HG03095 (cell line): ENCODE results near the gene ZC3H12D.
"Not testable (repeated sequence)": the region's sequence is repeated elsewhere in the genome, so short reads cannot be mapped to it uniquely, and the experiment has no call there.

ENCODE experiments used
- ATAC-seq: cut with Tn5 transposase; IDR thresholded peaks from one replicate; pipeline ENCODE4 v1.9.1; 2021; ENCODE audit warnings: moderate library complexity; ENCODE audit not compliant: unreplicated experiment

ZC3H12D gene

GRCh38 chr6:149460249-149460648 is 24.6 kb downstream of the ZC3H12D start:
- not testable (repeated sequence) for ATAC-seq

- no peak for ATAC-seq
Observed at GRCh38 chr6:149459761-149460160, 25.1 kb downstream of the ZC3H12D start.

GRCh38 chr6:149458806-149459205 is 26.0 kb downstream of the ZC3H12D start:
- ATAC-seq, result no peak

- no peak for ATAC-seq
Observed at GRCh38 chr6:149458196-149458595, 26.6 kb downstream of the ZC3H12D start.

- ATAC-seq, result no peak
Observed at GRCh38 chr6:149457316-149457884, 27.4 kb downstream of the ZC3H12D start.

GRCh38 chr6:149456311-149457021 is 28.3 kb downstream of the ZC3H12D start:
- no peak for ATAC-seq

- no peak for ATAC-seq
Observed at GRCh38 chr6:149455031-149455732, 29.6 kb downstream of the ZC3H12D start.

GRCh38 chr6:149454346-149454848 is 30.4 kb downstream of the ZC3H12D start:
- no peak for ATAC-seq

- ATAC-seq, result no peak
Observed at GRCh38 chr6:149453597-149454345, 31.0 kb downstream of the ZC3H12D start.

GRCh38 chr6:149452037-149452939 is 32.5 kb downstream of the ZC3H12D start:
- no peak for ATAC-seq

- no peak for ATAC-seq
Observed at GRCh38 chr6:149451376-149452036, 33.3 kb downstream of the ZC3H12D start.

- ATAC-seq, result no peak
Observed at GRCh38 chr6:149450679-149451375, 34.0 kb downstream of the ZC3H12D start.

- no peak for ATAC-seq
Observed at GRCh38 chr6:149449831-149450678, 34.8 kb downstream of the ZC3H12D start.

- ATAC-seq, result no peak
Observed at GRCh38 chr6:149448821-149449453, 35.9 kb downstream of the ZC3H12D start.

- ATAC-seq, result no peak
Observed at GRCh38 chr6:149446791-149447376, 37.9 kb downstream of the ZC3H12D start.

GRCh38 chr6:149445573-149445972 is 39.2 kb downstream of the ZC3H12D start:
- ATAC-seq, result no peak

GRCh38 chr6:149445095-149445466 is 39.7 kb downstream of the ZC3H12D start:
- ATAC-seq, result no peak
